SH-SY5Y (cell line): ENCODE data around the gene DACT1.

ENCODE experiments used
- GATA2 ChIP-seq: IDR thresholded peaks from 2 replicates; pipeline ENCODE4 v1.6.1; 2011; ENCODE audit warnings: mild to moderate bottlenecking, low read depth, low read length
- GATA3 ChIP-seq: IDR thresholded peaks from 2 replicates; pipeline ENCODE4 v1.6.1; 2011; ENCODE audit warnings: low read depth, mild to moderate bottlenecking, low read length, moderate library complexity

DNA sequence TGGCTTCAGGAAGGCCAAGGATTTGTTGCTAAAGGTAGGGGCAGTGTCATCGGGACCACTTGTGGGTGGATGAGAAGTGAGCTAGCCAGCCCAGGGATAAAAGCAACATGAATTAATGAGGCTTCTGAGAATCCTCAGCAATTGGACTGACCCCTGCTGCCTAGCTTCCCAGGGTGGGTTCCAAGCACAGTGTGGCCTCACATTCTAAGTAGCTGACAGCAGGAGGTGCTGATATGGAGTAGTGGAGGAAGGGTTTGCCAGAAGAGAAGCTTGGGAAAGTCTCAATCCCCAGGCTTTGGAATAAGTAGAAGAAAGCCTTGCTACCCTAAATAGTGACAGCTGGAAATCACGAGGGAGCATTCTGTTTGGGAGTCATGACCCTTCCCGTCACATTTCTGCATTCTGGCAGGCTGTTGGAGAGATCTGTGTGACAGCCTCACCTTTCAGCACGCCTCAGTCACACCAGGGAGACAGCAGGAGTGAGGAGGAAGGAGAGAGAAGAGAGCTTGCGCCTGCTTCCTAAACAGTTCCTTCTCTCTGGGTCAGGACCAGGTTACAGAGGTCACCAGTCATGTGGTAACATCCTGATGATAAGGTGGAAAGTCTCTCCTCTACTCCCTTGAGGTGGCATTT, 31.2 kb downstream of the DACT1 start:
- TF ChIP-seq GATA2: no peak
- no peak for TF ChIP-seq GATA3
